RWPE2 (cell line): ENCODE results near the gene NCS1.

Source experiments
- ATAC-seq: fragments of 200-7000 bp; cut with Tn5 transposase; 3 replicates; pipeline ENCODE4 v1.9.1; 2021; ENCODE audit warnings: low read depth
- DNase-seq: peaks from one replicate; pipeline ENCODE4 v3.0.0-alpha.2; 2020; ENCODE audit warnings: low spot score
- H3K27ac ChIP-seq: fragments of 450-650 bp; 2 replicates; pipeline ENCODE4 v1.5.1; 2017; ENCODE audit warnings: mild to moderate bottlenecking; ENCODE audit not compliant: poor library complexity, severe bottlenecking
- H3K27me3 ChIP-seq: fragments of 250-450 bp; sonication (Bioruptor Pico); 2 replicates; pipeline ENCODE4 v1.5.1; 2021; ENCODE audit warnings: mild to moderate bottlenecking, moderate library complexity; ENCODE audit not compliant: insufficient read depth, poor library complexity, severe bottlenecking
- H3K36me3 ChIP-seq: fragments of 250-450 bp; sonication (Bioruptor Pico); 2 replicates; pipeline ENCODE4 v1.5.1; 2020; ENCODE audit warnings: low read depth, mild to moderate bottlenecking, moderate library complexity
- H3K4me1 ChIP-seq: fragments of 250-450 bp; sonication (Bioruptor Pico); 2 replicates; pipeline ENCODE4 v1.5.1; 2021; ENCODE audit warnings: mild to moderate bottlenecking, moderate library complexity; ENCODE audit not compliant: insufficient read depth, poor library complexity, severe bottlenecking
- H3K4me3 ChIP-seq: fragments of 250-450 bp; sonication (Bioruptor Pico); 2 replicates; pipeline ENCODE4 v1.5.1; 2021; ENCODE audit warnings: mild to moderate bottlenecking, moderate library complexity; ENCODE audit not compliant: severe bottlenecking
- H3K9me3 ChIP-seq: fragments of 250-450 bp; sonication (Bioruptor Pico); 2 replicates; pipeline ENCODE4 v1.5.1; 2021; ENCODE audit warnings: mild to moderate bottlenecking, moderate library complexity; ENCODE audit not compliant: severe bottlenecking
- CTCF ChIP-seq: fragments of 450-650 bp; IDR thresholded peaks from one replicate; pipeline ENCODE4 v1.5.1; 2017; ENCODE audit warnings: mild to moderate bottlenecking, moderate library complexity; ENCODE audit not compliant: poor library complexity, severe bottlenecking

The NCS1 gene

GRCh38 chr9:130137641-130138081 lies 34.5 kb upstream of the NCS1 start:
- Histone ChIP-seq H3K9me3 (no peaks in the 10 kb centered on the region), H3K27ac (peak overlapping the region; percentile 69), H3K36me3 (0 out of 2 replicates have a peak, but pooled peaks cover 4% of the 10 kb centered on the region), H3K27me3 (no peaks in the 10 kb centered on the region), H3K4me1 (peaks cover 18% of the 10 kb centered on the region), H3K4me3 (no peak overlapping the region)
- DNase-seq (no peak), ATAC-seq (no peak)
- TF ChIP-seq CTCF: no peak

- H3K4me3 ChIP-seq: no peak overlapping the region
- H3K4me1 ChIP-seq: peaks cover 18% of the 10 kb centered on the region
- ATAC-seq (peak; percentile 82), DNase-seq (peak; percentile 84)
- H3K27me3 ChIP-seq: no peaks in the 10 kb centered on the region
- 0 out of 2 replicates have a peak, but pooled peaks cover 4% of the 10 kb centered on the region for H3K36me3 ChIP-seq
- no peak for TF ChIP-seq CTCF
- peak overlapping the region; percentile 69 for H3K27ac ChIP-seq
- no peaks in the 10 kb centered on the region for H3K9me3 ChIP-seq
Observed at GRCh38 chr9:130138171-130138653, 34.0 kb upstream of the NCS1 start.

- Histone ChIP-seq H3K36me3 (0 out of 2 replicates have a peak, but pooled peaks cover 4% of the 10 kb centered on the region), H3K27ac (peak overlapping the region; percentile 69), H3K9me3 (no peaks in the 10 kb centered on the region), H3K27me3 (no peaks in the 10 kb centered on the region), H3K4me1 (peaks cover 18% of the 10 kb centered on the region), H3K4me3 (no peak overlapping the region)
- ATAC-seq: peak; percentile 52
- DNase-seq: no peak
- TF ChIP-seq CTCF: no peak
Observed at GRCh38 chr9:130138791-130139190, 33.4 kb upstream of the NCS1 start.

GRCh38 chr9:130139251-130139650 lies 33.0 kb upstream of the NCS1 start:
- Histone ChIP-seq H3K4me1 (peaks cover 18% of the 10 kb centered on the region), H3K4me3 (no peak overlapping the region), H3K27me3 (no peaks in the 10 kb centered on the region), H3K9me3 (no peaks in the 10 kb centered on the region), H3K36me3 (0 out of 2 replicates have a peak, but pooled peaks cover 4% of the 10 kb centered on the region), H3K27ac (peak overlapping the region; percentile 69)
- ATAC-seq (no peak), DNase-seq (no peak)
- TF ChIP-seq CTCF: no peak

GRCh38 chr9:130140706-130141105 lies 31.5 kb upstream of the NCS1 start:
- Histone ChIP-seq H3K36me3 (no peaks in the 10 kb centered on the region), H3K27me3 (no peaks in the 10 kb centered on the region), H3K4me1 (peaks cover 18% of the 10 kb centered on the region), H3K4me3 (no peak overlapping the region), H3K9me3 (no peaks in the 10 kb centered on the region), H3K27ac (no peak overlapping the region)
- ATAC-seq (no peak), DNase-seq (no peak)
- no peak for TF ChIP-seq CTCF
